ENCODE data around the gene BSPRY.

- no peak for TF ChIP-seq CTCF (IDR thresholded peaks at IDR 0.05; ENCODE audit: insufficient read depth, low read length)
- TF ChIP-seq REST (IDR thresholded peaks at IDR 0.05; ENCODE audit: insufficient replicate concordance, low read depth): no peak
- TF ChIP-seq GABPA (IDR thresholded peaks at IDR 0.05; ENCODE audit: low read depth): no peak
Observed at GRCh38 chr9:113391917-113392316, 42.6 kb downstream of the BSPRY start.

Data from HL-60 (cell line).